Epithelial cell of prostate (primary cell): ENCODE results near the gene ADORA1.

Source experiments
- DNase-seq: peaks from one replicate; pipeline ENCODE4 v3.0.0-alpha.2; 2011; ENCODE audit warnings: low read depth, low spot score
- H3K27ac ChIP-seq: fragments of 450-650 bp; 2 replicates; pipeline ENCODE4 v1.5.1; 2017; ENCODE audit warnings: mild to moderate bottlenecking

Gene ADORA1

GRCh38 chr1:203153051-203153988 lies 25.8 kb downstream of the ADORA1 start:
- peak overlapping the region; percentile 35 for H3K27ac ChIP-seq
- no peak for DNase-seq

DNA sequence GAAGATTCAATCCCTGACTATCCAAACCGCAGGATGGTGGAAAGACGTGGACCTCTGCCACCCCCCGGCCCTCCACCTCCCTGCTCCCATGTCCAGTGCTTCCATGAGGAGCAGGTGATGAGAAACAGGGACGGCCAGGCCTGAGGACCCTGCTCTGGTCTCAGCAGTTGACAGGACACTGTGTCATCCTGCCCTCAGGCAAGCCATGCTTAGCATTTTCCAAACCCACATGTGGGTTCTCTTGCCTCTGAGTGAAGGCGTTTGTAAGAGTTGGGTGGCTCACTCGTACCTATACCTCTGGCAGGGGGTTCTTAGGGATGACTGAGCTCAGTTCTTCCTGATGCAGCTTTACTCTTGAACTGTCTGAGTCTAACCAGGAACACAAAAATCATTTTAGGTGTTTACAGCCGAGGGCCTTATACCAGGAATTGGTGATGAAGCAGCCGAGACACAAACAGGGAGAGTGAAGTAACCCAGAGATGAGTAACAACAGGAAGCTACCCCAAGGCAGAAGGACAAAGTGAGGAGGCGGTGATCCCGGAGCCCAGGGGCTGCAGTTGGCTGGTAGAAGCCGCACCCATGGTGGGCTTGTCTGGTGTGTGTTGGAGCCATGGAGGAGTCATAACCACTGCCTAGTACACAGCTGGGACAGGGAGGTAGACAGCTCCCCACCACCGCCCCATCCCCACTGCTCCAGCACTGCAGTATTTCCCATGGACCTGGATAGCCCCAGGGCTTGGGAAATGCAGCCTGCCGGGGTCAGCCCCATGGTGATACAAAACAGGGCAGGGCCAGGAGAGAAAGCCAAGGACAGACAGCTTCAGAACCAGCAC lies 26.7 kb downstream of the ADORA1 start:
- DNase-seq: peak; percentile 37

DNA sequence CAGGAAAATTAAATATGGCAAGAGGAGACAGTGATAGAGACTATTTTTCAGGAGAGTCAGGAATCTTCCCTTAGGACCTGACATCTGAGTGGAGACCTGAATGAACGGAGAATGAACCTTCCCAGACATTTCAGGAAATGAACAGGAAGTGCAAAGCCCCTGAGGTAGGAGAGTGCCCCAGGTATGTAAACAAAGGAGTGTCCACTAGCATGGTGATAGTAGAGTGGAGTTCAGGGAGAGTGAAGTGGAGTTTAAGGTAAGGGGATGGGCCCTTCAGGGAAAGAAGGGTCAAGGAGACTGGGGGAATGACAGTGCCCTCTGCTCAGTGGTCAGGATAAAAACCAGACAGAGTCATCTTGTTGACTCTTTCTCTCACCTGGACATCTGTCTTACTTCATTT lies 28.8 kb downstream of the ADORA1 start:
- H3K27ac ChIP-seq: no peak overlapping the region
- DNase-seq: no peak

More for the DNA sequence above, 26.7 kb downstream of the ADORA1 start:
- H3K27ac ChIP-seq: peak overlapping the region; percentile 35

DNA sequence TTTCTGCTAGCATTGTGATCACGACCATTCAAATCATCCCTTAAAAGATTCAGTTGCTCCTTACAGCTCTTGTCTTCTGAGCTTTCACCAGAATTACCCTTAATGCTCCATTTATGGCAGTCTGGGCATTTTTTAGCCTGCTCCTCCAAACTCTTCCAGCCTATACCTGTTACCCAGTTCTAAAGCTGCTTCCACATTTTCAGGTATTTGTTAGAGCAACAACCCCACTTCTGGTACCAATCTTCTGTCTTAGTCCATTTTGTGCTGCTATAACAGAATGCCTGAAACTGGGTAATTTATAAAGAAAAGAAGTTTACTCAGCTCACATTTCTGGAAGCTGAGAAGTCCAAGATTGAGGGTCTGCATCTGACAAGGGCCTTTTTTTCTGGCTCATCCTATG lies 30.9 kb downstream of the ADORA1 start:
- DNase-seq: no peak
- H3K27ac ChIP-seq: no peak overlapping the region

- DNase-seq: no peak
- H3K27ac ChIP-seq: no peak overlapping the region
These were observed 31.6 kb downstream of the ADORA1 start for GRCh38 chr1:203158960-203159665.

- no peak for DNase-seq
- H3K27ac ChIP-seq: no peak overlapping the region
These were observed 32.3 kb downstream of the ADORA1 start for GRCh38 chr1:203159844-203160243.

- DNase-seq: no peak
- no peak overlapping the region for H3K27ac ChIP-seq
These were observed 33.6 kb downstream of the ADORA1 start for GRCh38 chr1:203161175-203161574.

DNA sequence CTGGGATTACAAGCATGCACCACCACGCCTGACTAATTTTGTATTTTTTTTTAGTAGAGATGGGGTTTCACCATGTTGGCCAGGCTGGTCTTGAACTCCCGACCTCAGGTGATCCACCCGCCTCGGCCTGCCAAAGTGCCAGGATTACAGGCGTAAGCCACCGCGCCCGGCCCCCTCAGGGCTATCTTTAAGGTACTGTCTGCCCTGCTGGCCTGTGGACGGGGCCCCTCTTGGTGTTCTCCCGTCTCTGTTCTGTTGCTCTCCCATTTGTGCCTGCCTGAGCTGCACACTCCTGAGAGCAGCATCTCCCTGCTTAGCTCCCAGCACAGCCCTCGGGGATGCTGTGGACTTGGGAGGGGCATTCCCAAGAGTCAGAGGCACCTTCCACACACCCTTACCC lies 34.2 kb downstream of the ADORA1 start:
- H3K27ac ChIP-seq: no peak overlapping the region
- no peak for DNase-seq

- no peak for DNase-seq
These were observed 34.9 kb downstream of the ADORA1 start for GRCh38 chr1:203162403-203162802.

DNA sequence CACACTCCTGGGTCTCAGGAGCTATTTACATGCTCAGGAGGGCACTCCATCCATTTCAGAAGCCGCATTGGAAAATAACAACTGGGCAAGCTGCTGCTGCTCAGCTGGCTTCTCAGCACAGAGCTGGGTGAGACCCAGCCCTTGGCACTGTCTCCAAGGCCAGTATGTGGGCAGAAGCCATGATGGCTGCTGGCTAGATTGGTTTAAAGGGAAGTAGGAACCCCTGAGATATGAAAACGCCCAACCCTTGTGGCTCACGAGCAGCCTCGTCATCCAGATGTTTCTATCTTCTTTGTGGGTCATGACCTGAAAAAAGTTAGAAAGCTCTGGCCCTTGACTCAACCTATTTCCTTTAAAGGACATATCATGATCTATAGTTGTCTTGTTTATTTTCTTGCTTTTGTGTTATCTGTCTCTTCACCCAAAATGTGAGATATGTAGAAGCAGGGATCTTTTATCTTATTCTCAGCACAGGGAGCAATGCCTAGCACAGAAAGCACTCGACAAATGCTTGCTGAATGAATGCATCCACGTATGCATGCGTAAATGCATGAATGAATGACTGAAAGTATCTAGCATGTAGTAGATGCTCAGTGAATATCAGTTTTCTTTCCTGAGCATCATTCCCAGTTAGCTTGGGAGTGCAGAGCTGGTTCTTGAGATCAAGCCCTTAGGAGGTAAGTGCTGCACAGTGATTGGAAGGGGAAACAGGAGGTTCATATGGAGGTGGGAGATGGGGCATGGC lies 36.5 kb downstream of the ADORA1 start:
- DNase-seq: no peak

More at GRCh38 chr1:203162403-203162802, 34.9 kb downstream of the ADORA1 start:
- no peak overlapping the region for H3K27ac ChIP-seq

DNA sequence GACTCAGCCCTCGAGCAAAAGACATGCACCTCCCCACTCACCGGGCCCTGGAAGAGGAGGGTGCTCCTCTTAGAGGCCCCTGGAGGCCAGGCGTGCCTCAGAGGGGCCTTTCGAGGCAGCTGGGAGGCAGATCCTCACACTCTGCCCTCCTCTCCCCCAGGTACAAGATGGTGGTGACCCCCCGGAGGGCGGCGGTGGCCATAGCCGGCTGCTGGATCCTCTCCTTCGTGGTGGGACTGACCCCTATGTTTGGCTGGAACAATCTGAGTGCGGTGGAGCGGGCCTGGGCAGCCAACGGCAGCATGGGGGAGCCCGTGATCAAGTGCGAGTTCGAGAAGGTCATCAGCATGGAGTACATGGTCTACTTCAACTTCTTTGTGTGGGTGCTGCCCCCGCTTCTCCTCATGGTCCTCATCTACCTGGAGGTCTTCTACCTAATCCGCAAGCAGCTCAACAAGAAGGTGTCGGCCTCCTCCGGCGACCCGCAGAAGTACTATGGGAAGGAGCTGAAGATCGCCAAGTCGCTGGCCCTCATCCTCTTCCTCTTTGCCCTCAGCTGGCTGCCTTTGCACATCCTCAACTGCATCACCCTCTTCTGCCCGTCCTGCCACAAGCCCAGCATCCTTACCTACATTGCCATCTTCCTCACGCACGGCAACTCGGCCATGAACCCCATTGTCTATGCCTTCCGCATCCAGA lies 37.7 kb downstream of the ADORA1 start:
- no peak overlapping the region for H3K27ac ChIP-seq
- no peak for DNase-seq

More for the DNA sequence above, 36.5 kb downstream of the ADORA1 start:
- H3K27ac ChIP-seq: no peak overlapping the region

GRCh38 chr1:203165800-203166161 lies 38.3 kb downstream of the ADORA1 start:
- no peak for DNase-seq

DNA sequence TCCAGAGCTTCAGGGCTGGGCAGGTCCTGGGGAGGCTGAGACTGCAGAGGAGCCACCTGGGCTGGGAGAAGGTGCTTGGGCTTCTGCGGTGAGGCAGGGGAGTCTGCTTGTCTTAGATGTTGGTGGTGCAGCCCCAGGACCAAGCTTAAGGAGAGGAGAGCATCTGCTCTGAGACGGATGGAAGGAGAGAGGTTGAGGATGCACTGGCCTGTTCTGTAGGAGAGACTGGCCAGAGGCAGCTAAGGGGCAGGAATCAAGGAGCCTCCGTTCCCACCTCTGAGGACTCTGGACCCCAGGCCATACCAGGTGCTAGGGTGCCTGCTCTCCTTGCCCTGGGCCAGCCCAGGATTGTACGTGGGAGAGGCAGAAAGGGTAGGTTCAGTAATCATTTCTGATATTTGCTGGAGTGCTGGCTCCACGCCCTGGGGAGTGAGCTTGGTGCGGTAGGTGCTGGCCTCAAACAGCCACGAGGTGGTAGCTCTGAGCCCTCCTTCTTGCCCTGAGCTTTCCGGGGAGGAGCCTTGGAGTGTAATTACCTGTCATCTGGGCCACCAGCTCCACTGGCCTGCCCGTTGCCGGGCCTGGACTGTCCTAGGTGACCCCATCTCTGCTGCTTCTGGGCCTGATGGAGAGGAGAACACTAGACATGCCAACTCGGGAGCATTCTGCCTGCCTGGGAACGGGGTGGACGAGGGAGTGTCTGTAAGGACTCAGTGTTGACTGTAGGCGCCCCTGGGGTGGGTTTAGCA lies 38.8 kb downstream of the ADORA1 start:
- no peak overlapping the region for H3K27ac ChIP-seq
- DNase-seq: no peak

More at GRCh38 chr1:203165800-203166161, 38.3 kb downstream of the ADORA1 start:
- no peak overlapping the region for H3K27ac ChIP-seq

DNA sequence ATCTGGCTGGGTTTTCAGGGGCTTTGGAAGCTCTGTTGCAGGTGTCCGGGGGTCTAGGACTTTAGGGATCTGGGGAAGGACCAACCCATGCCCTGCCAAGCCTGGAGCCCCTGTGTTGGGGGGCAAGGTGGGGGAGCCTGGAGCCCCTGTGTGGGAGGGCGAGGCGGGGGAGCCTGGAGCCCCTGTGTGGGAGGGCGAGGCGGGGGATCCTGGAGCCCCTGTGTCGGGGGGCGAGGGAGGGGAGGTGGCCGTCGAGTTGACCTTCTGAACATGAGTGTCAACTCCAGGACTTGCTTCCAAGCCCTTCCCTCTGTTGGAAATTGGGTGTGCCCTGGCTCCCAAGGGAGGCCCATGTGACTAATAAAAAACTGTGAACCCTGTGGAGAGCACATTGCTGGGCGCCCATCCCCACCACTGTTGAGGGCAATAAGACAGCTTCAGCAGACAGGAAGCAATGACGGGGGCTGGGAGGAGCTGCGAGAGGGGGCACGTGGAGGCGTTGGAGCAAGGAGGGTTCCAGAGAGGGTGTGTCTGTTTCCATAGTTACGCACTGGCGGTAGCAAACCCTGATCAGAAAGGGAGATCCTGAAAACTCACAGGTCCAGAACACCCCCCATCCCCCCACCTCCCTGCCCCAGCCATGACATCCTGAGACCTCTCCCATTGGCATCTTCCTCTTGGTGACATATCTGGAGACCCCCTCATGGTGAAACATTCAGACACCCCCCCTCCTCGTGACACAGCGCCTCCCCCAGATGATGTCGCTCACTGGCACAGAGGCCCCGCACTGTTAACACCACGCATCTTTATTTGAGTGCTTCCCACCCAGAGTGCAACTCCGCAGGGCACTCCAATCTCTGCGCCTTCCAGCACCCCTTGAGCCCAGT lies 39.7 kb downstream of the ADORA1 start:
- no peak for DNase-seq
- H3K27ac ChIP-seq: no peak overlapping the region

DNA sequence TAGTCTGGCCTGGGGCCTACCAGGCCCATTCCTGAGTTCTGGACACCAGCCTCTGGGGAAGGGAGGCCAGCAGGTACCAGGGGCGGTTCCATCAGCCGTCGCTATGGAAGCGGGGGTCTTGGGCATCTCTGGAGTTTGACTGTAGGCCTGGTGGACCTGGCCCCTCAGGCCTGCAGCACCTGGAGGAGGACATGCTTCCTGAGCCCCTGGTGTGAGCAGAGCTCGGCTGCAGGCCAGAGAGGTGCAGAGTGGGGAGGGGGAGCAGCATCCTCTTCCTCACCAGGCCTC lies 40.3 kb downstream of the ADORA1 start:
- DNase-seq: no peak
- no peak overlapping the region for H3K27ac ChIP-seq

GRCh38 chr1:203168256-203168786 lies 40.8 kb downstream of the ADORA1 start:
- no peak overlapping the region for H3K27ac ChIP-seq
- DNase-seq: no peak

- no peak for DNase-seq
- no peak overlapping the region for H3K27ac ChIP-seq
These were observed 41.5 kb downstream of the ADORA1 start for GRCh38 chr1:203168991-203169390.
